ENCODE results near the gene TYW1B.
A peak's percentile ranks its signal among the peaks of the same experiment; 100 is the strongest.
"Not testable (repeated sequence)": the region's sequence is repeated elsewhere in the genome, so short reads cannot be mapped to it uniquely, and the experiment has no call there.

The TYW1B gene

GRCh38 chr7:72753781-72754180, 74.2 kb downstream of the TYW1B start:
- no peak for DNase-seq (ENCODE audit: low spot score)

- DNase-seq (ENCODE audit: low spot score), result not testable (repeated sequence)
Measured at GRCh38 chr7:72753229-72753628, 74.8 kb downstream of the TYW1B start.

- no peak for DNase-seq (ENCODE audit: low spot score)
Measured at GRCh38 chr7:72751978-72752377, 76.0 kb downstream of the TYW1B start.

GRCh38 chr7:72751378-72751777, 76.6 kb downstream of the TYW1B start:
- DNase-seq (ENCODE audit: low spot score), result no peak

GRCh38 chr7:72748649-72749048, 79.4 kb downstream of the TYW1B start:
- not testable (repeated sequence) for DNase-seq (ENCODE audit: low spot score)

- not testable (repeated sequence) for DNase-seq (ENCODE audit: low spot score)
Measured at GRCh38 chr7:72744244-72744926, 83.6 kb downstream of the TYW1B start.

GRCh38 chr7:72743801-72744200, 84.2 kb downstream of the TYW1B start:
- not testable (repeated sequence) for DNase-seq (ENCODE audit: low spot score)

- DNase-seq (ENCODE audit: low spot score), result not testable (repeated sequence)
Measured at GRCh38 chr7:72739716-72740115, 88.3 kb downstream of the TYW1B start.

GRCh38 chr7:72735855-72736254, 92.1 kb downstream of the TYW1B start:
- DNase-seq (ENCODE audit: low spot score), result not testable (repeated sequence)

GRCh38 chr7:72730815-72731214, 97.2 kb downstream of the TYW1B start:
- not testable (repeated sequence) for DNase-seq (ENCODE audit: low spot score)

GRCh38 chr7:72730384-72730783, 97.6 kb downstream of the TYW1B start:
- DNase-seq (ENCODE audit: low spot score), result not testable (repeated sequence)

GRCh38 chr7:72729130-72729529, 98.9 kb downstream of the TYW1B start:
- not testable (repeated sequence) for DNase-seq (ENCODE audit: low spot score)

GRCh38 chr7:72722694-72723093, 105.3 kb downstream of the TYW1B start:
- DNase-seq (ENCODE audit: low spot score), result peak; percentile 69

GRCh38 chr7:72720890-72721289, 107.1 kb downstream of the TYW1B start:
- DNase-seq (ENCODE audit: low spot score), result not testable (repeated sequence)

- DNase-seq (ENCODE audit: low spot score), result not testable (repeated sequence)
Measured at GRCh38 chr7:72717252-72717774, 110.7 kb downstream of the TYW1B start.

GRCh38 chr7:72711927-72712326, 116.1 kb downstream of the TYW1B start:
- DNase-seq (ENCODE audit: low spot score), result not testable (repeated sequence)

- DNase-seq (ENCODE audit: low spot score), result no peak
Measured at GRCh38 chr7:72710983-72711382, 117.0 kb downstream of the TYW1B start.

GRCh38 chr7:72709909-72710308, 118.1 kb downstream of the TYW1B start:
- no peak for DNase-seq (ENCODE audit: low spot score)

GRCh38 chr7:72708371-72709050, 119.5 kb downstream of the TYW1B start:
- not testable (repeated sequence) for DNase-seq (ENCODE audit: low spot score)

GRCh38 chr7:72706521-72706920, 121.5 kb downstream of the TYW1B start:
- no peak for DNase-seq (ENCODE audit: low spot score)

- not testable (repeated sequence) for DNase-seq (ENCODE audit: low spot score)
Measured at GRCh38 chr7:72705693-72706092, 122.3 kb downstream of the TYW1B start.

GRCh38 chr7:72704894-72705293, 123.1 kb downstream of the TYW1B start:
- no peak for DNase-seq (ENCODE audit: low spot score)

GRCh38 chr7:72700548-72700947, 127.5 kb downstream of the TYW1B start:
- not testable (repeated sequence) for DNase-seq (ENCODE audit: low spot score)

Measured in LoVo (cell line).